ENCODE results near the gene TMEM191C.
"Not testable (repeated sequence)": the region's sequence is repeated elsewhere in the genome, so short reads cannot be mapped to it uniquely, and the experiment has no call there.

Gene TMEM191C

DNA sequence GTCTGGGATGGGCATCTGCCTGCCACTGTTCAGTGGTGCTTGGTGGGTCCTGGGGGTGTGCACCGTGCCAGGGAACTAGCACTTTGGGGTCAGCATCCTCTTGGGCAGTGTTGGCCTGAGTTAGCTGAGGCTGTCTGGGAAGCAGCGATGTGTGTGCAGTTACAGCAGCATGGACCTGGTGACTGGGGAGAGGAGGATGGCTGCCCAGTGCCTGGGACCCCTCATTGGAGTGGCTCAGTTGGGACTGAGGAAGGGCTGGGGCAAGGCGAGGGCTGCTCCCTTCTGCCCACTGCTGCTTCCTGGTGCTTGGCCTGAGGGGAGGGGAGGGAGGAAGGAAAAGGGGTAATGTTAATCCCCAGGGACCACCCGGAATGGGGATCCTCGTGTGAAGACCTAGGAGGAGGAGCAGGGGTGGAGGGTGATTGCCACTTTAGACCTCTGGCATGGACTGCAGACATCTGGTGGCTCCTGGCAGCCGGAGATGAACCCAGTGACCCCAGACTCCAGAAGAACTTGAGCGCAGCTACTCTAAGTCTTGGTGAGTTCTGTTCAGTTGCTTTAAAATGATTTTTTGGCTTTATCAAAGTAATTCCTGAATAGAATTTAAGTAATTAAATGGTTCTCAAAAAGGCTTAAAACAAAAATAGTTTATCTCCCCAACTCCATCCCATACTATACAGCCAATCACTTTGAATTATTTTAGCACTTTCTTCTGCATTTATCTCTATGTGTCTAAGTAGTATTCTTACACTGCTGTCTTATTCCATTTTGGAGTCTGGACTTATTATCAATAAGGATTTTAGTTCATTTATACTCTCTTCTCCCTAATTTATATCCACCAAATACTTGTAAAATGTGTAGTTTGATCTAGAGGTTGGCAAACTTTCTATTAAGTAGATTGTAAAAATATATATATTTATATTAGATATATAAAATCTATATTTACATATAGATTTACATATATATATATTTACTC is 15.4 kb upstream of the TMEM191C start:
- no peak overlapping the region for H3K27ac Mint-ChIP-seq
- no peak overlapping the region for H3K4me3 Mint-ChIP-seq
- no peak for DNase-seq (ENCODE audit: low spot score)
- no peaks in the 10 kb centered on the region for H3K9me3 Mint-ChIP-seq
- no peaks in the 10 kb centered on the region for H3K4me1 Mint-ChIP-seq (ENCODE audit: low read depth)
- H3K36me3 Mint-ChIP-seq (ENCODE audit: low read depth): no peaks in the 10 kb centered on the region
- H3K27me3 Mint-ChIP-seq (ENCODE audit: low read depth): no peaks in the 10 kb centered on the region

DNA sequence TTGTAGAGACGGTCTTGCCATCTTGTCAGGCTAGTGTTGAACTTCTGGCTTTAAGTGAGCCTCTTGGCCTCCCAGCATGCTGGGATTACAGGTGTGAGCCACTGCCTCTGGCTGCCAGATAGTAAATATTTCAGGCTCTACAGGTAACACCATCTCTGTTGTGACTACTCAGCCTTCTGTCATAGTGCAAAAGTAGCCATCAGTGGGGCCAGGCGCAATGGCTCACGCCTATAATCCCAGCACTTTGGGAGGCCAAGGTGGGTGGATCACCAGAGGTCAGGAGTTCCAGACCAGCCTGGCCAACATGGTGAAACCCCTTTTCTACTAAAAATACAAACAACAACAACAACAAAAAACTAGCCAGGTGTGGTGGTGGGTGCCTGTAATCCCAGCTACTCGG is 14.5 kb upstream of the TMEM191C start:
- H3K36me3 Mint-ChIP-seq (ENCODE audit: low read depth); H3K27ac Mint-ChIP-seq; H3K4me1 Mint-ChIP-seq (ENCODE audit: low read depth); H3K4me3 Mint-ChIP-seq; H3K27me3 Mint-ChIP-seq (ENCODE audit: low read depth); DNase-seq (ENCODE audit: low spot score); H3K9me3 Mint-ChIP-seq: not testable (repeated sequence)

DNA sequence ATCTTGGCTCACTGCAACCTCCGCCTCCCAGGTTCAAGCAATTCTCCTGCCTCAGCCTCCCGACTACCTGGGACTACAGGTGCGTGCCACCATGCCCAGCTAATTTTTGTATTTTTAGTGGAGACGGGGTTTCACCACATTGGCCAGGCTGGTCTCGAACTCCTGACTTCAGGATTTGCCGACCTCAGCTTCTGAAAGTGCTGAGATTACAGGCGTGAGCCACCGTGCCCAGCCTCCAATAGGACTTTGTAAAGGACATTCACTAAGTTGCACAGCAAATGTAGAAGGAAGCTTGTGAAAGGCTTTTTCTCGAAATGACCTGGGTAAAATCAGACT is 12.2 kb upstream of the TMEM191C start:
- not testable (repeated sequence) for H3K27me3 Mint-ChIP-seq (ENCODE audit: low read depth); DNase-seq (ENCODE audit: low spot score); H3K4me1 Mint-ChIP-seq (ENCODE audit: low read depth); H3K27ac Mint-ChIP-seq; H3K4me3 Mint-ChIP-seq; H3K9me3 Mint-ChIP-seq; H3K36me3 Mint-ChIP-seq (ENCODE audit: low read depth)

DNA sequence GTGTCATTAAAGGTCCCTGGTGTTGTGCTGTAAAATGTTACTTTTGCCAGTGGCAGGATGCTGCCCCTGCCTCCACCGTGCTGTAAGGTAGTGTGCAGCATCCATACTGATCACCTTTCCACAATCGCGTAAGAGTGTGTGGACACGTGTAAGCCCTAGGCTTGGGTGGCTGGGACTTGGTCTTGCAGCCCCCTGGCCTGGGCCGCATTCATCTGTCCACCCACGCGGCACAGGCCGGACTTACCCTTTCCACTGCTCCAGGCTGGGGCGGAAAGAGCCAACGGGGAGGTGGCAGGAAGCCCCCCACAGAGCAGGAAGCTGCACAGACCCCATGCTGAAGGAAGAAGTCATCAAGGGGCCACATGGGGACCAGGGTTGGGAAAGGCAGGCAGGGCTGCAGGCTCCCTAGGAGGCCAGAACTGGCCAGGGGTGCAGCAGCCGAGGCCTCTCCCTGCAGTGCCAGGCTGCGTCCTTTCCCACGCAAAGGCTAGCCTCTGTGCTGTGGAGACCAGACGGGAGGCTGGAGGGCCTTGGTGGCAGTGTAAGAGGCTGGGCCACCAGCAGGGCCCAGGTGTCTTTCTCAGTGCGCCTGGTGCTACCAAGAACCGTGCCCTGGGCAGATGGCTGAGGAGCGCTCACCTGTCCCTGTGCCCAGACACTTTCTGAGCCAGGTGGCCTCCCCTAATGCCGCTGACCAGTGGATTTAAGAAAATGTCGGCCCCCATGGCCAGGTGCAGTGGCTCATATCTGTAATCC is 11.7 kb upstream of the TMEM191C start:
- H3K36me3 Mint-ChIP-seq (ENCODE audit: low read depth): no peaks in the 10 kb centered on the region
- no peak overlapping the region for H3K4me3 Mint-ChIP-seq
- H3K4me1 Mint-ChIP-seq (ENCODE audit: low read depth): no peaks in the 10 kb centered on the region
- H3K9me3 Mint-ChIP-seq: no peaks in the 10 kb centered on the region
- peak; percentile 2 for DNase-seq (ENCODE audit: low spot score)
- no peak overlapping the region for H3K27ac Mint-ChIP-seq
- no peaks in the 10 kb centered on the region for H3K27me3 Mint-ChIP-seq (ENCODE audit: low read depth)

DNA sequence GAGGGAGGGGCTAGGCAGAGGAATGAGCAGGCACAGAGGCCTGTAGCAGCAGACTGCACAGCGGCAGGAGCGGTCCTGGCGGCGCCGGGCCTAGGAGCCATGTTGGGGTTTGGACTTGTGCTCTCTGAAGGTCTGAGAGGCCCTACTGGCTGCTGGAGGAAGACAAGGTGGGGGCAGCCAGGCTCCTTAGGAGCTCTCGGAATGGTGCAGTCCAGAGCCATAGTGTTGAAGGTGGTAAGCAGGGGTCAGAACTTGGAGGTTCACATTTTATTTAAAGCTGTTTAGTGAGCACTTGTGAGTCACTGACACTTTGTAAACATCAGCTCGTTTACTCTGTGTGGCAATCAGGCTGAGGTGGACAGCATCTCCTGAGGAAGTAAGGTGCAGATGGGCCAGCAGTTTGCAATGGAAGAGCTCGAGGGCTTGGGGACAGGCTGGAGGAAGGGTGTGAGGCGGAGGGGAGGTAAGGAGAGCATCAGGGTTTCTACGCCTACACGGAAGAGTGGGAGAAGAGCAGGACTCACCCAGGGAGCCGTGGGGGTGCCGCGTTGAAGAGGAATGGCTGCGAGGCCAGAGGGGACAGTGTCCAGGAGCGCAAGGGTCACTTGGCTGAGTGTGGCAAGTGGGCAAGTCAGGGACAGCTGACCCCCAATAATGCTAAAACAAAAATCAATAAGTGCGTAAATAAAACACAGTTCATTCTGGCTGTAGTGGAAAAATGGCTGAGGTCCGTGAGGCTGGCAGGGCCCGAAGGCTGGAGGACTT is 10.0 kb upstream of the TMEM191C start:
- H3K4me3 Mint-ChIP-seq: no peak overlapping the region
- H3K27me3 Mint-ChIP-seq (ENCODE audit: low read depth): no peaks in the 10 kb centered on the region
- no peak overlapping the region for H3K27ac Mint-ChIP-seq
- peak; percentile 3 for DNase-seq (ENCODE audit: low spot score)
- no peaks in the 10 kb centered on the region for H3K36me3 Mint-ChIP-seq (ENCODE audit: low read depth)
- H3K9me3 Mint-ChIP-seq: no peaks in the 10 kb centered on the region
- H3K4me1 Mint-ChIP-seq (ENCODE audit: low read depth): no peaks in the 10 kb centered on the region

DNA sequence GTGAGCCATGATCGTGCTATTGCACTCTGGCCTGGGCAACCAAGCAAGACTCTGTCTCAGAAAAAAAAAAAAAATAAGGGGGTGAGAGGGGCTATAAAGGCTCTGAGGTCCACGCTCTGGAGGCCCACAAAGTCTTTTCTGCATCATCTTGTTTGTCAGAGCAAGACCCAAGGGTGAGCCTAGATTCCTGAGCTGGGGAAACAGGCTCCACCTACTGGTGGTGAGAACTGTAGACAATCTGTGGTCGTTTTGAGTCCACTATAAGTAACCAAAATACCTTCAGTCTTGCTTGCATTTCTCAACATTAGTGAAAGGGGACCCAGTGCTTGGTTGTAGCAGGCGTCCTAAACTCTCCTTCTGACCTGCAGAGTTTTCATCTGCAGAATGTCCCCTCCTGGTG is 4.5 kb upstream of the TMEM191C start:
- not testable (repeated sequence) for H3K4me3 Mint-ChIP-seq; H3K36me3 Mint-ChIP-seq (ENCODE audit: low read depth); H3K9me3 Mint-ChIP-seq; H3K27ac Mint-ChIP-seq; H3K27me3 Mint-ChIP-seq (ENCODE audit: low read depth); H3K4me1 Mint-ChIP-seq (ENCODE audit: low read depth); DNase-seq (ENCODE audit: low spot score)

DNA sequence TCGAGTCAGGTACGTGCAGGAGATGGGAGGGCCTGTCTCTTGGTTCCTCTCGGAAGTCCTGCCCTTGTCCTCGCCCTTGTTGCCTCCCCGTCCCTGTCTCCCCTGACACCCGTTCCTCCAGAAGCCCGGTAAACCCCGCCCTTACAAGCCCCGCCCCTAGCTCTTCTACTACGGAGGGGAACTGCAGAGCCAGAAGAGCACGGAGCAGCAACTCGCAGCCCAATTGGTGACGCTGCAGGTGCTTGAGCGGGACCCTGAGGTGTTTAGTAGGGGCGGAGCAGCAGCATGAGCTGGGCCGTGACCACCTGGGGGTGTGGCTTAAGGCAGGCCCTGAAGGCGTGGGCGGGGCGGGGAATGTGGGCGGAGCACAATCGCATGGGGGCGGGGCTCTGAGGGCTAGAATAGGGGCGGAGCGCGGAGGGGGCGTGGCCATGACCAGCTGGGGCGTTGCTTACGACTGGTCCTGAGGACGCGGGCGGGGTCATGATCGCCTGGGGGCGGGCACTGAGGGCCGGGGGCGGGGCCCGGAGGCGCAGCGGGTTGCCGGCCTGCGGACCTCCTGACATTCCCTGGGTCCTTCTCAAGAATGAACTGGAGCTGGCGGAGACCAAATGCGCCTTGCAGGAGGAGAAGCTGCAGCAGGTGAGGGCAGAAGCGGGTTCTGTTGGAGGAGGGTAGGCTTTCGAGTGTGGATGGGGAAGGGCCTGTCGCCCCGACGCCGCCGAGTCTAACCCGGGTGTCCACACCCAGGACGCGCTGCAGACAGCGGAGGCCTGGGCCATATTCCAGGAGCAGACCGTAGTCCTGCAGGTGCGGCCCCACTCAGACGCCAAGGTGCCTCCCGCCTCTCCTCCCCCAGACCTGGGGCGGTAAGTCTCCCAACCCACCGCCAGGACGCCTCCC is 1.3 kb downstream of the TMEM191C start:
- H3K27me3 Mint-ChIP-seq (ENCODE audit: low read depth); H3K36me3 Mint-ChIP-seq (ENCODE audit: low read depth); H3K4me1 Mint-ChIP-seq (ENCODE audit: low read depth); H3K9me3 Mint-ChIP-seq: not testable (repeated sequence)
- peak; percentile 82 for DNase-seq (ENCODE audit: low spot score)
- Mint-ChIP-seq H3K4me3 (peak overlapping the region; percentile 88), H3K27ac (peak overlapping the region; percentile 98)

DNA sequence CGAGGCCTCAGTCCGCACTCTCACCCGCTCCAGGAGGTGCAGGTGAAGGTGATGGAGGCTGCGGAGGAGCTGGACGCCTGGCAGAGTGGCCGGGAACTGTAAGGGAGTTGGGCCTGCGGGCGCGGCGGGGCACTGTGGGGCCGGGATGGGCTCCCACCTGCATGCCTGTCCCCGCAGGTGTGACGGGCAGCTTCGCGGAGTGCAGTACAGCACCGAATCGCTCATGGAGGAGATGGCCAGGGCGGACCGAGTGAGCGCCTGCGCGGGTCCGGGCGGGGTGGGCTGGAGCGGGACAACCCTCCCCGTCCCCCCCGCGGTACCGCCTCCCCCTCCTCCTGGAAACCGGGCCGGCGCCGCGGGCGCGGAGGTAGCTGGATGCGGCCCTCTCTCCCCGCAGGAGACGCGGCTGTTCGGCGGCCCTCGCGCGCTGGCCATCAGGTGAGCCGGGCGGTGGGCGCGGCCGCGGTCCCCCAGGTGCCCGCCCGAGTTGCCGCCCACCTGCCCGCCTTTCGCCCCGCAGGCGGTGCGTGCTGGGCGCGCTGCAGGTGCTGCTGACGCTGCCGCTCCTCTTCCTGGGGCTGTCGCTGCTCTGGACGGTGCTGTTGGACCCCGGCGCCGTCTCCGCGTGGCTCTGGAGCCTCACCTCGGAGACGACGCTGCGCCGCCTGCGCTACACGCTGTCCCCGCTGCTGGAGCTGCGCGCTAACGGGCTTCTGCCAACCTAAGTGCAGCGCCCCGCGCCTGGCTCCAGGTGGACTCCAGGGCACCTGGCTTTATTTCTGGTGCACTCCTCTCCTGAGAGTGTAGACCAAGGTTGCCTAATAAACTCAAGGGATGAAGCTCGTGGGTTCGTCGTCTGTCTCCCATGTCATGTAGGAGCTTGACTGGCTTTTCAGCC is 2.2 kb downstream of the TMEM191C start:
- not testable (repeated sequence) for H3K27ac Mint-ChIP-seq; H3K9me3 Mint-ChIP-seq; H3K27me3 Mint-ChIP-seq (ENCODE audit: low read depth); H3K4me3 Mint-ChIP-seq; DNase-seq (ENCODE audit: low spot score); H3K36me3 Mint-ChIP-seq (ENCODE audit: low read depth); H3K4me1 Mint-ChIP-seq (ENCODE audit: low read depth)

DNA sequence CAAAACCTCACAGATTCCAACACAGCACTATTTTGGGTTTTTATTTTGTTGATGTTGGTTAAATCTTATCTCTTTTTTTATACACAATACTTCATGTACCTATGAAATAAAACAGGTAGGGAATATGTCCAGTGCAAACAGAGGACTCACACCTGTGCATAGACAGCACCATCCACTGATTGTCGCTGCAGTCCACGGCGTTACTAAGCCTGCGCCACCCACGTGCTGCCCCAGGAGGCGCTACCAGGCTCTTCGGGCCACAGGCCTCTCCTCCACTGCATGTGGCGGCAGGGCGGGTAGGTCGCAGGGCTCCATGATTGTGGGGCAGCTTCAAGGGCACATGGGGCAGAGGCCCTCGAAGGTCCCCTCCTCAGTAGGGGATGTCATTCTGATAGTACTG is 5.8 kb downstream of the TMEM191C start:
- not testable (repeated sequence) for DNase-seq (ENCODE audit: low spot score); H3K27ac Mint-ChIP-seq; H3K4me3 Mint-ChIP-seq; H3K27me3 Mint-ChIP-seq (ENCODE audit: low read depth); H3K36me3 Mint-ChIP-seq (ENCODE audit: low read depth); H3K4me1 Mint-ChIP-seq (ENCODE audit: low read depth); H3K9me3 Mint-ChIP-seq

DNA sequence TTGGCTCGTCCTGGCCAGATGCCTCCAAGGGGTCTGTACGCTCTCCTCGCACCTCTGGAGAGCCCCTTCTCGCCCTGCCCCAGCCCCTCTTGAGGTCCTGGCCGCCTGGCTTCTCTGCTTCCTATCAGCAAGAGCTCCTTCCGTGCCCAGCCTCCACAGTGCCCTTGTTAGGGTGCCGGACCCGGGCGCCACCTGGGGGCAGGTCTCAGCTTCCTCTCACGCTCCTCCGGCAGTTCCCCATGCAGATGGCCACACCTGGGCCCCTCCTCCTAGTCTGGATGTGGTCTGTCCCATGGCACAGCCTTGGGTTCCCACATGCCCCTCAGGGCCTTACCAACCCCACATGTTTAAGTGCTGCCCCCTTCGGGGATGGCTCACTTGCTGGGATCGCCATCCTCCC is 6.5 kb downstream of the TMEM191C start:
- not testable (repeated sequence) for H3K36me3 Mint-ChIP-seq (ENCODE audit: low read depth); H3K27me3 Mint-ChIP-seq (ENCODE audit: low read depth); H3K4me1 Mint-ChIP-seq (ENCODE audit: low read depth); DNase-seq (ENCODE audit: low spot score); H3K27ac Mint-ChIP-seq; H3K4me3 Mint-ChIP-seq; H3K9me3 Mint-ChIP-seq

DNA sequence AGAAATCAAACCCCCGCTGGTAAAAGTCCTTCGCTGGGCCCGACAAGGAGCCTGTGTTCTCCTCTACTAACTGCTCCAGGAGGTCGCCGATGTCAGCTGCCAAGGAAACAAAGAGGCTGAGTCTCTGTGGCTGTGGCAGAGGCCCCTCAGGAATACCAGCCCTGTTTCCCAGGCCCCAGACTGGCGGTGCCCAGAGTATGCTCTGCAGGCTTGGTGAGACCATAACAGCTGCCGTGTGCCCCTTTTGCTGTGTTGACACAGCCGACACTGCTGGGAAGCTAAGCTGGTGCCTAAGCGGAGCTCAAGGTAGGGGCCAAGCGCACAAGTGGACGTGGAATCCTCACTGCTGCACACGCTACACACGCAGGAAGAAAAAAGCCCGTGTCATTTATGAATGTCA is 16.9 kb downstream of the TMEM191C start:
- H3K36me3 Mint-ChIP-seq (ENCODE audit: low read depth); DNase-seq (ENCODE audit: low spot score); H3K4me3 Mint-ChIP-seq; H3K9me3 Mint-ChIP-seq; H3K27me3 Mint-ChIP-seq (ENCODE audit: low read depth); H3K4me1 Mint-ChIP-seq (ENCODE audit: low read depth); H3K27ac Mint-ChIP-seq: not testable (repeated sequence)

DNA sequence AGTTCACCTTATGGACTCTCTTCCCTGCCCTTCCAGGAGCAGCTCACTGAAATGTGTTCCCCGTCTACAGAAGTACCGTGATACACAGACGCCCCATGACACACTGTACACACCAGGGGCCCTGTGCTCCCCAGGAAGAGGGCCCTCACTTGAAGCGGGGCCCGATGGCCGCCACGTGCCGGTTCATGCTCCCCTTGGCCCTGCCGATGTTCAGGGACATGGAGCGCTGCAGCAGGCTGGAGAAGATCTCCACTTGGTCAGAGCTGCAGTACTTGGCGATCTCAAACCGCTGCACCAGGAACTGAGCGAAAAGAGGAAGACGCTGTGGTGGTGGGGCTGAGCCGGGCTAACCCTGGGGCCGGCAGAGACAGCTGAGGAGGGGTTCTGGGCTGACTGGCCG is 20.5 kb downstream of the TMEM191C start:
- not testable (repeated sequence) for DNase-seq (ENCODE audit: low spot score); H3K4me3 Mint-ChIP-seq; H3K27me3 Mint-ChIP-seq (ENCODE audit: low read depth); H3K36me3 Mint-ChIP-seq (ENCODE audit: low read depth); H3K27ac Mint-ChIP-seq; H3K9me3 Mint-ChIP-seq; H3K4me1 Mint-ChIP-seq (ENCODE audit: low read depth)

Measured in T-helper 2 cell treated with Interferon-gamma antibody and Interleukin-4, amounts not matched to agents 5 μg/mL and 100 μg/mL, for 36 hours (primary cell).